OCI-LY1 (cell line): ENCODE results near the gene EHBP1L1.

ENCODE experiments used
- CTCF ChIP-seq: fragments of 200-600 bp; sonication (generic), shearing (Covaris generic); IDR thresholded peaks from 2 replicates; pipeline ENCODE4 v1.5.1; 2017; ENCODE audit warnings: mild to moderate bottlenecking, antibody characterized with exemption, low read length, moderate library complexity, mixed read lengths
- EZH2 ChIP-seq: fragments of 200-600 bp; sonication (generic), shearing (Covaris generic); IDR thresholded peaks from 2 replicates; pipeline ENCODE4 v1.8.0; 2017; ENCODE audit warnings: borderline replicate concordance, mixed run types, mild to moderate bottlenecking, antibody characterized with exemption, low read length, moderate library complexity, mixed read lengths

GRCh38 chr11:65575568-65576231, at the start of gene EHBP1L1:
- no peak for TF ChIP-seq CTCF
- no peak for TF ChIP-seq EZH2
